HG02763 (cell line): ENCODE data around the gene ADAM21.
"Not testable (repeated sequence)": the region's sequence is repeated elsewhere in the genome, so short reads cannot be mapped to it uniquely, and the experiment has no call there.

Source experiments
- ATAC-seq: cut with Tn5 transposase; IDR thresholded peaks from one replicate; pipeline ENCODE4 v1.9.1; 2021; ENCODE audit warnings: mild to moderate bottlenecking, moderate library complexity; ENCODE audit not compliant: unreplicated experiment

ADAM21 gene

DNA sequence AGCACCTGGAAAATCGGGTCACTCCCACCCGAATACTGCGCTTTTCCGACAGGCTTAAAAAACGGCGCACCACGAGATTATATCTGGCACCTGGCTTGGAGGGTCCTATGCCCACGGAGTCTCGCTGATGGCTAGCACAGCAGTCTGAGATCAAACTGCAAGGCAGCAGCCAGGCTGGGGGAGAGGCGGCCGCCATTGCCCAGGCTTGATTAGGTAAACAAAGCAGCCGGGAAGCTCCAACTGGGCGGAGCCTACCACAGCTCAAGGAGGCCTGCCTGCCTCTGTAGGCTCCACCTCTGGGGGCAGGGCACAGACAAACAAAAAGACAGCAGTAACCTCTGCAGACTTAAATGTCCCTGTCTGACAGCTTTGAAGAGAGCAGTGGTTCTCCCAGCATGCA, 23.5 kb downstream of the ADAM21 start:
- not testable (repeated sequence) for ATAC-seq

DNA sequence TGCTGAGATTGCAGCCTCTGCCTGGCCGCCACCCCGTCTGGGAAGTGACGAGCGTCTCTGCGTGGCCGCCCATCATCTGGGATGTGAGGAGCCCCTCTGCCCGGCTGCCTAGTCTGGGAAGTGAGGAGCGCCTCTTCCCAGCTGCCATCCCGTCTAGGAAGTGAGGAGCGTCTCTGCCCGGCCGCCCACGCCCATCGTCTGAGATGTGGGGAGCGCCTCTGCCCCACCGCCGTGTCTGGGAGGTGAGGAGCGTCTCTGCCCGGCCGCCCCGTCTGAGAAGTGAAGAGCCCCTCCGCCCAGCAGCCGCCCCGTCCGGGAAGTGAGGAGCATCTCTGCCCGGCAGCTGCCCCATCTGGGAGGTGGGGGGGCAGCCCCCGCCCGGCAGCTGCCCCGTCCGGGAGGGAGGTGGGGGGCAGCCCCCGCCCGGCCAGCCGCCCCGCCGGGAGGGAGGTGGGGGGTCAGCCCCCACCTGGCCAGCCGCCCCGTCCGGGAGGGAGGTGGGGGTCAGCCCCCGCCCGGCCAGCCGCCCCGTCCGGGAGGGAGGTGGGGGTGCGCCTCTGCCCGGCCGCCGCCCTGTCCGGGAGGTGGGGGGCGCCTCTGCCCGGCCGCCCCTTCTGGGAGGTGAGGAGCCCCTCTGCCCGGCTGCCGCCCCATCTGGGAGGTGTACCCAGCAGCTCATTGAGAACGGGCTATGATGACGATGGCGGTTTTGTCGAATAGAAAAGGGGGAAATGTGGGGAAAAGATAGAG, 25.6 kb downstream of the ADAM21 start:
- not testable (repeated sequence) for ATAC-seq

DNA sequence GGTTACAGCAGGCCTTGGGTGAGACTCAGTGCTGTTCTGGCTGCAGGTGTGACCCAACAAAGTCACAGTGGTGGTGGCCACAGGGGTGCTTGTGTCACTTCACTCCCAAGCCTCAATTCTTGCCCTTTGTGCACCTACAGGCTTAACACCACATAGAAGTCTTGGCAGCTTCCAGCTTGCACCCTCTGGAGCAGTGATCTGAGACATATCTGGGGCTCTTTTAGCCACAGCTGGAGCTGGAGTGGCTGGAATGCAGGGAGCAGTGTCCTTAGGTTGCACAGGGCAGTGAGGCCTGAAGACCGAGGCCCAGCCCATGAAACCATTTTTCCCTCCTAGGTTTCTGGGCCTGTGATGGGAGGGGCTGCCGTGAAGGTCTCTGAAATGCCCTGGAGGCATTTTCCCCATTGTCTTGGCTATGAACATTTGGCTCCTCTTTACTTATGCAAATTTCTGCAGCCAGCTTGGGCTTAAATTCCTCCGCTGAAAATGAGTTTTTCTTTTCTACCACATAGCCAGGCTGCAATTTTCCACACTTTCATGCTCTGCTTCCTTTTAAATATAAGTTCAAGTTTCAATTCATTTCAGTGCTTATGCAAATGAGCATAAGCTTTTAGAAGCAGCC, 37.7 kb downstream of the ADAM21 start:
- ATAC-seq = no peak

DNA sequence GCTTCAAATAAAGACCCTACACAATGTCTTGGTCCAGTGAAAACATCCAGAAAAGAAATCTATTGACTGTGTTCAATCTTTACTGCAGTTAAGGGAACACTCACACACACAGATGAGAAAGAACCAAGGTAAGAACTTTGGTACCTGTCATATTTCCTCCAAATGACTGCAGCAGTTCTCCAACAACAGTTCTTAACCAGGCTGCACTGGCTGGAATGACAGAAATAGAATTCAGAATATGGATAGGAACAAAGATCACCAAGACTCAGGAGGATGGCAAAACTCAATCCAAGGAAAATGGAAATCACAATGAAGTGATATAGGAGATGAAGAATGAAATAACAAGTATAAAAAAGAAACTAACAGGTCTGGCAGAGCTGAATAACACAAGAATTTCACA, 46.2 kb downstream of the ADAM21 start:
- ATAC-seq = no peak
